Neural cell (in vitro differentiated cells): ENCODE results near the gene CC2D1A.

Experiments used
- CTCF ChIP-seq: fragments of 450-650 bp; IDR thresholded peaks from 2 replicates; pipeline ENCODE4 v1.5.1; 2014; ENCODE audit warnings: antibody characterized with exemption, mild to moderate bottlenecking, moderate library complexity; ENCODE audit not compliant: poor library complexity, severe bottlenecking
- TAF1 ChIP-seq: IDR thresholded peaks from 2 replicates; pipeline ENCODE4 v1.6.1; 2012; ENCODE audit warnings: low read depth

GRCh38 chr19:13914777-13915176 lies 8.8 kb downstream of the CC2D1A start:
- TF ChIP-seq CTCF (no peak), TAF1 (no peak)
